HepG2 (cell line): Measurements from ENCODE around the gene CADM1. TPM values are rescaled to one million over a fixed set of nuclear protein-coding genes. Genes with fewer than 3 reads are reported as not detected.

Experiments
- ATAC-seq: fragments of 200-7000 bp; cut with Tn5 transposase; 3 replicates; pipeline ENCODE4 v1.9.1; 2020; ENCODE audit warnings: mild to moderate bottlenecking, moderate library complexity
- BruUV-seq: library from RNA; stranded (reverse); fragments of 400-500 nt; replicated peaks from 2 replicates; lab custom pipeline; 2021; lab: Mats Ljungman, UMichigan
- CTCF ChIA-PET: fragments of 300-600 bp; formaldehyde crosslinking; extraction: SDS; loops from one replicate; lab custom pipeline; 2021; ENCODE audit warnings: low total read pairs, inconsistent platforms, low intra/inter-chr PET ratio; lab: Yijun Ruan, JAX
- POLR2A ChIA-PET: fragments of 350-600 bp; sonication (Branson Sonifier 250); formaldehyde crosslinking; loops from one replicate; lab custom pipeline; 2020; ENCODE audit warnings: antibody characterized with exemption, inconsistent platforms; lab: Yijun Ruan, JAX
- DNase-seq: peaks from one replicate; pipeline ENCODE4 v3.0.0-alpha.2; 2015; ENCODE audit warnings: low spot score
- FAIRE-seq: peaks from 3 replicates; lab custom pipeline; 2011; peaks lifted over from hg19 to GRCh38; lab: Jason Lieb, UNC
- H2AFZ ChIP-seq: one replicate; pipeline ENCODE4 v1.6.1; 2011; ENCODE audit warnings: low read length, inconsistent platforms
- H3K27ac ChIP-seq: fragments of 300-600 bp; 3 replicates; pipeline ENCODE4 v1.8.0; 2011; ENCODE audit warnings: mixed run types, mild to moderate bottlenecking, mixed read lengths, low read length, inconsistent platforms; ENCODE audit not compliant: insufficient read depth; ENCODE audit errors: extremely low read length
- H3K27me3 ChIP-seq, 2 experiments: fragments of 200-600 bp in 1 of 2; 2 replicates in 1 of 2; 3 replicates in 1 of 2; pipeline versions ENCODE4 v1.6.0 to v1.8.0; 2011; ENCODE audit warnings: low read length in 2 of 2, mild to moderate bottlenecking in 2 of 2, moderate library complexity in 2 of 2, inconsistent platforms in 1 of 2; ENCODE audit not compliant: insufficient read depth in 2 of 2, control insufficient read depth in 1 of 2
- H3K36me3 ChIP-seq, 2 experiments: fragments of 200-600 bp in 1 of 2; replicated peaks in 1 of 2; 2 replicates in 1 of 2; 3 replicates in 1 of 2; pipeline versions ENCODE4 v1.5.1 to v1.8.0; 2011; ENCODE audit warnings: low read length in 2 of 2, inconsistent platforms in 1 of 2; ENCODE audit not compliant: insufficient read depth in 2 of 2, control insufficient read depth in 1 of 2
- H3K4me1 ChIP-seq: 2 replicates; pipeline ENCODE4 v1.5.1; 2012; ENCODE audit warnings: low read length, inconsistent platforms; ENCODE audit not compliant: insufficient read depth
- H3K4me2 ChIP-seq: 2 replicates; pipeline ENCODE4 v1.6.0; 2011; ENCODE audit warnings: low read depth, low read length, inconsistent platforms
- H3K4me3 ChIP-seq, 3 experiments: fragments of 200-600 bp in 1 of 3; sonication (generic), shearing (Covaris generic) in 1 of 3; replicated peaks in 1 of 3; 2 replicates each; pipeline ENCODE4 v1.5.1; 2011 to 2016; ENCODE audit warnings: low read length in 3 of 3, inconsistent platforms in 2 of 3, low read depth in 2 of 3, mild to moderate bottlenecking in 2 of 3, control low read depth in 1 of 3, mixed read lengths in 1 of 3; ENCODE audit not compliant: insufficient read depth in 1 of 3
- H3K79me2 ChIP-seq: one replicate; pipeline ENCODE4 v1.6.1; 2011; ENCODE audit warnings: low read length, inconsistent platforms; ENCODE audit not compliant: insufficient read depth
- H3K9ac ChIP-seq: 2 replicates; pipeline ENCODE4 v1.6.0; 2011; ENCODE audit warnings: mild to moderate bottlenecking, low read depth, low read length, inconsistent platforms; ENCODE audit not compliant: insufficient read depth
- H3K9me3 ChIP-seq: 2 replicates; pipeline ENCODE4 v1.5.1; 2012; ENCODE audit warnings: mild to moderate bottlenecking, low read length
- H4K20me1 ChIP-seq: 2 replicates; pipeline ENCODE4 v1.6.0; 2011; ENCODE audit warnings: inconsistent platforms, mild to moderate bottlenecking, low read length, moderate library complexity; ENCODE audit not compliant: insufficient read depth
- EED ChIP-seq: sonication (generic); formaldehyde crosslinking; IDR thresholded peaks from 2 replicates; pipeline ENCODE4 v1.5.0; 2020; ENCODE audit warnings: mild to moderate bottlenecking, missing genetic modification reagents
- HMG20B ChIP-seq: conservative IDR thresholded peaks from 2 replicates; pipeline ENCODE4 v1.6.1; 2016; ENCODE audit warnings: missing genetic modification reagents, missing compliant biosample characterization
- HNRNPL ChIP-seq: fragments of 200-400 bp; formaldehyde crosslinking; IDR thresholded peaks from 2 replicates; pipeline ENCODE4 v1.6.1; 2017; ENCODE audit warnings: mild to moderate bottlenecking, low read depth, low read length
- KDM5B ChIP-seq: sonication (generic); formaldehyde crosslinking; IDR thresholded peaks from 2 replicates; pipeline ENCODE4 v1.4.0; 2020; ENCODE audit warnings: missing genetic modification reagents, mild to moderate bottlenecking, borderline replicate concordance
- MEF2D ChIP-seq: sonication (generic); formaldehyde crosslinking; IDR thresholded peaks from 2 replicates; pipeline ENCODE4 v1.5.1; 2020; ENCODE audit warnings: mild to moderate bottlenecking, missing genetic modification reagents
- NCOA2 ChIP-seq: sonication (generic); formaldehyde crosslinking; IDR thresholded peaks from 2 replicates; pipeline ENCODE4 v1.8.0; 2022; ENCODE audit warnings: inconsistent platforms
- XRCC5 ChIP-seq: fragments of 200-400 bp; formaldehyde crosslinking; optimal IDR thresholded peaks from 2 replicates; pipeline ENCODE3; 2017; ENCODE audit warnings: mild to moderate bottlenecking, low read length
- ZBTB8A ChIP-seq: sonication (generic); formaldehyde crosslinking; IDR thresholded peaks from 2 replicates; pipeline ENCODE4 v1.4.0; 2020; ENCODE audit warnings: mild to moderate bottlenecking, low read depth, missing genetic modification reagents, borderline replicate concordance
- ZFY ChIP-seq: sonication (generic); formaldehyde crosslinking; IDR thresholded peaks from 2 replicates; pipeline ENCODE4 v1.4.0; 2020; ENCODE audit warnings: missing genetic modification reagents
- ZMAT3 ChIP-seq: sonication (generic); formaldehyde crosslinking; conservative IDR thresholded peaks from 2 replicates; pipeline ENCODE4 v1.7.0; 2021; ENCODE audit warnings: missing genetic modification reagents
- ZMYM2 ChIP-seq: sonication (generic); formaldehyde crosslinking; IDR thresholded peaks from 2 replicates; pipeline ENCODE4 v1.8.0; 2022; ENCODE audit warnings: mild to moderate bottlenecking, missing genetic modification reagents
- ZNF543 ChIP-seq: sonication (generic); formaldehyde crosslinking; IDR thresholded peaks from 2 replicates; pipeline ENCODE4 v1.4.0; 2020; ENCODE audit warnings: mild to moderate bottlenecking, missing genetic modification reagents
- WGBS: methylation state at CpG from one replicate; pipeline ENCODE4 v1.1.6; 2017; ENCODE audit warnings: low lambda C conversion rate; 5-methylcytosine and 5-hydroxymethylcytosine counted together
- in situ Hi-C: cut with HindIII; loops from 2 replicates; pipeline ENCODE4 v1.10.0; 2017; ENCODE audit warnings: low pct_unique_long_range_greater_than_20kb; ENCODE audit not compliant: extremely low pct_ligation_motif_present
- intact Hi-C: fragments of 100-400 bp; cut with micrococcal nuclease; formaldehyde crosslinking; loops from one replicate; pipeline ENCODE4 v1.10.0; 2022; ENCODE audit not compliant: unreplicated experiment
- polyA plus RNA-seq, 8 experiments: library from polyadenylated mRNA; depleted of rRNA in 3 of 8; stranded (reverse) in 7 of 8; unstranded in 1 of 8; fragments of >200 nt; fragmentation: Illumina TruSeq in 4 of 8; extraction: Trizol in 4 of 8; gene quantifications; 2 replicates each; pipeline versions ENCODE4 v1.2.1 to v1.2.3, GENCODE V29; 2011 to 2016; ENCODE audit warnings: low read depth in 4 of 8, missing spikeins in 1 of 8, mixed read lengths in 1 of 8; ENCODE audit not compliant: insufficient read depth in 1 of 8
- total RNA-seq, 5 experiments: library from RNA; depleted of rRNA; stranded (reverse); fragments of >200 nt; fragmentation: Illumina TruSeq; extraction: Trizol; gene quantifications; 2 replicates each; pipeline ENCODE4 v1.2.3, GENCODE V29; 2016; ENCODE audit warnings: low read depth in 1 of 5
- TF ChIP-seq, protein P1 (sequence below): sonication (generic); formaldehyde crosslinking; IDR thresholded peaks from 2 replicates; pipeline ENCODE4 v1.4.0; 2020; ENCODE audit warnings: missing genetic modification reagents
- TF ChIP-seq, protein P2 (sequence below): sonication (generic); formaldehyde crosslinking; conservative IDR thresholded peaks from 2 replicates; pipeline ENCODE4 v1.8.0; 2022; ENCODE audit warnings: mild to moderate bottlenecking, moderate library complexity, missing genetic modification reagents
- TF ChIP-seq, protein P3 (sequence below): sonication (generic); formaldehyde crosslinking; IDR thresholded peaks from 2 replicates; pipeline ENCODE4 v1.5.0; 2020; ENCODE audit warnings: mild to moderate bottlenecking, missing genetic modification reagents
- TF ChIP-seq, protein P4 (sequence below): sonication (generic); formaldehyde crosslinking; IDR thresholded peaks from 2 replicates; pipeline ENCODE4 v1.8.1; 2023; ENCODE audit warnings: missing genetic modification reagents, inconsistent platforms, borderline replicate concordance
- TF ChIP-seq, protein P5 (sequence below): sonication (generic); formaldehyde crosslinking; IDR thresholded peaks from 2 replicates; pipeline ENCODE4 v1.4.0; 2020; ENCODE audit warnings: mild to moderate bottlenecking, missing genetic modification reagents

CADM1 gene
- total and polyA plus RNA-seq, 2 of the 13 experiments (the other 11 are each of a cell fraction or from before 2014, with no cell fraction given) = 71.3 to 122 TPM

DNA sequence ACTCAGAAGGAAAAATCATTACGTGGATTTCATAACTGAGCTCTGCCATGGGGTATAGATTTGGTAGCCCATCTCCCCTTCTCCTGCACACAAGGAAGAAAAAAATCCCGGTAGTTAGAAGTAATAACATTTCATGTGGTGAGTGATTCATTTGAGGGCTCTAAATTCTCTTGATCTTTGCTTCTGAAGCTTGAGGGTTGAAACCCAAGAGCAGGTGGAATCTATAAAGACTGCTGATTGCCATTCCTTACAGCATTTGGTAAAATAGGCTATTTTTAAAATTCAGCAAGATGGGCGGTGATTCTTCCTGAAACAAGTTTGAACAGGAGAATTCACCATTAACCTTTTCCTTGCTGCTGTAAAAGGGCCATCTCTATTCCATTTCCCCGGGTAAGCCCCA, 266.1 kb downstream of the CADM1 start:
- H3K79me2 ChIP-seq = no peaks in the 10 kb centered on the region
- FAIRE-seq (no peak), ATAC-seq (no peak), DNase-seq (no peak)
- H4K20me1 ChIP-seq = no peaks in the 10 kb centered on the region; the same call in 1 of the 2 replicates
- BruUV-seq = no TSS peak
- ChIA-PET POLR2A (no interaction called here), CTCF (no interaction called here)
- no peak overlapping the region for H3K4me2 ChIP-seq
- intact Hi-C loops = no loop called here
- H3K27ac ChIP-seq = no peak overlapping the region
- no peak overlapping the region for H3K9ac ChIP-seq
- H3K9me3 ChIP-seq = no peaks in the 10 kb centered on the region
- no peaks in the 10 kb centered on the region for H3K27me3 ChIP-seq
- no peaks in the 10 kb centered on the region for H3K4me1 ChIP-seq
- in situ Hi-C loops = no loop called here
- H2AFZ ChIP-seq = no peak overlapping the region
- 96% methylated on average over 4 of the region's 4 CpGs for WGBS
- H3K4me3 ChIP-seq = no peak overlapping the region
- peaks cover 8 to 36% of the 10 kb centered on the region in 2 experiments for H3K36me3 ChIP-seq
- TF ChIP-seq, protein P1, sequence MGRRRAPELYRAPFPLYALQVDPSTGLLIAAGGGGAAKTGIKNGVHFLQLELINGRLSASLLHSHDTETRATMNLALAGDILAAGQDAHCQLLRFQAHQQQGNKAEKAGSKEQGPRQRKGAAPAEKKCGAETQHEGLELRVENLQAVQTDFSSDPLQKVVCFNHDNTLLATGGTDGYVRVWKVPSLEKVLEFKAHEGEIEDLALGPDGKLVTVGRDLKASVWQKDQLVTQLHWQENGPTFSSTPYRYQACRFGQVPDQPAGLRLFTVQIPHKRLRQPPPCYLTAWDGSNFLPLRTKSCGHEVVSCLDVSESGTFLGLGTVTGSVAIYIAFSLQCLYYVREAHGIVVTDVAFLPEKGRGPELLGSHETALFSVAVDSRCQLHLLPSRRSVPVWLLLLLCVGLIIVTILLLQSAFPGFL (CRISPR knock-in tag) = no peak
- TF ChIP-seq ZMAT3 (no peak), XRCC5 (no peak), EED (CRISPR knock-in tag) (no peak), NCOA2 (CRISPR knock-in tag) (no peak), HNRNPL (no peak), MEF2D (CRISPR knock-in tag) (no peak), HMG20B (no peak), ZNF543 (CRISPR knock-in tag) (no peak), ZBTB8A (CRISPR knock-in tag) (no peak), ZMYM2 (no peak), KDM5B (CRISPR knock-in tag) (no peak), ZFY (CRISPR knock-in tag) (no peak)
- TF ChIP-seq, protein P2, sequence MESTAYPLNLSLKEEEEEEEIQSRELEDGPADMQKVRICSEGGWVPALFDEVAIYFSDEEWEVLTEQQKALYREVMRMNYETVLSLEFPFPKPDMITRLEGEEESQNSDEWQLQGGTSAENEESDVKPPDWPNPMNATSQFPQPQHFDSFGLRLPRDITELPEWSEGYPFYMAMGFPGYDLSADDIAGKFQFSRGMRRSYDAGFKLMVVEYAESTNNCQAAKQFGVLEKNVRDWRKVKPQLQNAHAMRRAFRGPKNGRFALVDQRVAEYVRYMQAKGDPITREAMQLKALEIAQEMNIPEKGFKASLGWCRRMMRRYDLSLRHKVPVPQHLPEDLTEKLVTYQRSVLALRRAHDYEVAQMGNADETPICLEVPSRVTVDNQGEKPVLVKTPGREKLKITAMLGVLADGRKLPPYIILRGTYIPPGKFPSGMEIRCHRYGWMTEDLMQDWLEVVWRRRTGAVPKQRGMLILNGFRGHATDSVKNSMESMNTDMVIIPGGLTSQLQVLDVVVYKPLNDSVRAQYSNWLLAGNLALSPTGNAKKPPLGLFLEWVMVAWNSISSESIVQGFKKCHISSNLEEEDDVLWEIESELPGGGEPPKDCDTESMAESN (CRISPR knock-in tag) = no peak
- TF ChIP-seq, protein P3, sequence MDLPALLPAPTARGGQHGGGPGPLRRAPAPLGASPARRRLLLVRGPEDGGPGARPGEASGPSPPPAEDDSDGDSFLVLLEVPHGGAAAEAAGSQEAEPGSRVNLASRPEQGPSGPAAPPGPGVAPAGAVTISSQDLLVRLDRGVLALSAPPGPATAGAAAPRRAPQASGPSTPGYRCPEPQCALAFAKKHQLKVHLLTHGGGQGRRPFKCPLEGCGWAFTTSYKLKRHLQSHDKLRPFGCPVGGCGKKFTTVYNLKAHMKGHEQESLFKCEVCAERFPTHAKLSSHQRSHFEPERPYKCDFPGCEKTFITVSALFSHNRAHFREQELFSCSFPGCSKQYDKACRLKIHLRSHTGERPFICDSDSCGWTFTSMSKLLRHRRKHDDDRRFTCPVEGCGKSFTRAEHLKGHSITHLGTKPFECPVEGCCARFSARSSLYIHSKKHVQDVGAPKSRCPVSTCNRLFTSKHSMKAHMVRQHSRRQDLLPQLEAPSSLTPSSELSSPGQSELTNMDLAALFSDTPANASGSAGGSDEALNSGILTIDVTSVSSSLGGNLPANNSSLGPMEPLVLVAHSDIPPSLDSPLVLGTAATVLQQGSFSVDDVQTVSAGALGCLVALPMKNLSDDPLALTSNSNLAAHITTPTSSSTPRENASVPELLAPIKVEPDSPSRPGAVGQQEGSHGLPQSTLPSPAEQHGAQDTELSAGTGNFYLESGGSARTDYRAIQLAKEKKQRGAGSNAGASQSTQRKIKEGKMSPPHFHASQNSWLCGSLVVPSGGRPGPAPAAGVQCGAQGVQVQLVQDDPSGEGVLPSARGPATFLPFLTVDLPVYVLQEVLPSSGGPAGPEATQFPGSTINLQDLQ (CRISPR knock-in tag) = no peak
- TF ChIP-seq, protein P4, sequence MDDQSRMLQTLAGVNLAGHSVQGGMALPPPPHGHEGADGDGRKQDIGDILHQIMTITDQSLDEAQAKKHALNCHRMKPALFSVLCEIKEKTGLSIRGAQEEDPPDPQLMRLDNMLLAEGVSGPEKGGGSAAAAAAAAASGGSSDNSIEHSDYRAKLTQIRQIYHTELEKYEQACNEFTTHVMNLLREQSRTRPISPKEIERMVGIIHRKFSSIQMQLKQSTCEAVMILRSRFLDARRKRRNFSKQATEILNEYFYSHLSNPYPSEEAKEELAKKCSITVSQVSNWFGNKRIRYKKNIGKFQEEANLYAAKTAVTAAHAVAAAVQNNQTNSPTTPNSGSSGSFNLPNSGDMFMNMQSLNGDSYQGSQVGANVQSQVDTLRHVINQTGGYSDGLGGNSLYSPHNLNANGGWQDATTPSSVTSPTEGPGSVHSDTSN (CRISPR knock-in tag) = no peak
- TF ChIP-seq, protein P5, sequence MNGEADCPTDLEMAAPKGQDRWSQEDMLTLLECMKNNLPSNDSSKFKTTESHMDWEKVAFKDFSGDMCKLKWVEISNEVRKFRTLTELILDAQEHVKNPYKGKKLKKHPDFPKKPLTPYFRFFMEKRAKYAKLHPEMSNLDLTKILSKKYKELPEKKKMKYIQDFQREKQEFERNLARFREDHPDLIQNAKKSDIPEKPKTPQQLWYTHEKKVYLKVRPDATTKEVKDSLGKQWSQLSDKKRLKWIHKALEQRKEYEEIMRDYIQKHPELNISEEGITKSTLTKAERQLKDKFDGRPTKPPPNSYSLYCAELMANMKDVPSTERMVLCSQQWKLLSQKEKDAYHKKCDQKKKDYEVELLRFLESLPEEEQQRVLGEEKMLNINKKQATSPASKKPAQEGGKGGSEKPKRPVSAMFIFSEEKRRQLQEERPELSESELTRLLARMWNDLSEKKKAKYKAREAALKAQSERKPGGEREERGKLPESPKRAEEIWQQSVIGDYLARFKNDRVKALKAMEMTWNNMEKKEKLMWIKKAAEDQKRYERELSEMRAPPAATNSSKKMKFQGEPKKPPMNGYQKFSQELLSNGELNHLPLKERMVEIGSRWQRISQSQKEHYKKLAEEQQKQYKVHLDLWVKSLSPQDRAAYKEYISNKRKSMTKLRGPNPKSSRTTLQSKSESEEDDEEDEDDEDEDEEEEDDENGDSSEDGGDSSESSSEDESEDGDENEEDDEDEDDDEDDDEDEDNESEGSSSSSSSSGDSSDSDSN = no peak
